C4-2B (cell line): Measurements from ENCODE around the gene SYNE4.

Source experiments
- H3K27ac ChIP-seq: fragments of 450-650 bp; 2 replicates; pipeline ENCODE4 v1.5.1; 2017
- CTCF ChIP-seq: fragments of 450-650 bp; conservative IDR thresholded peaks from 2 replicates; pipeline ENCODE4 v1.5.1; 2017; ENCODE audit warnings: mild to moderate bottlenecking
- ZFX ChIP-seq: fragments of 450-650 bp; IDR thresholded peaks from 2 replicates; pipeline ENCODE4 v1.6.1; 2017

SYNE4 gene

GRCh38 chr19:35975608-35976214 is 32.9 kb downstream of the SYNE4 start:
- no peak overlapping the region for H3K27ac ChIP-seq
- TF ChIP-seq CTCF (no peak), ZFX (no peak)

- TF ChIP-seq CTCF = no peak
- TF ChIP-seq ZFX = no peak
These were observed 35.1 kb downstream of the SYNE4 start for GRCh38 chr19:35973487-35973886.

DNA sequence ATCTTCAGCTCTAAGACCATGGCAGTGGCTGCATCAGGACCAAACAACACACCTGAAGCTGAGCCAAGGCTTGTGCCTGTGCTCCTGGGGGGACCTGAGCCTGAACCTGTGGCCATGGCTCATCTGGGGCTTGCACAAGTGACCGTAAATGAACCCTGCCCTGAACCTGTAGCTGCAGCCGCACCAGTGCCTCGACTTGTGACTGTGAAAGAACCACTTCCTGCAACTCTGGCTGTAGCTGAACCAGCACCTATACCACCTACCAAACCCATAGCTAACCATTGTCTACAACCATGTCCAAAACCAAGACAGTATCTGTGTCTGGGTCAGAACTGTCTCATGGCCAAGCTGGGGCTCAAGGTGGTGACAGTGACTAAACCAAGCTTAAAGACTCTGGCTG is 41.8 kb downstream of the SYNE4 start:
- TF ChIP-seq ZFX = no peak
- TF ChIP-seq CTCF = no peak
- no peak overlapping the region for H3K27ac ChIP-seq

More at GRCh38 chr19:35973487-35973886, 35.1 kb downstream of the SYNE4 start:
- H3K27ac ChIP-seq = no peak overlapping the region

DNA sequence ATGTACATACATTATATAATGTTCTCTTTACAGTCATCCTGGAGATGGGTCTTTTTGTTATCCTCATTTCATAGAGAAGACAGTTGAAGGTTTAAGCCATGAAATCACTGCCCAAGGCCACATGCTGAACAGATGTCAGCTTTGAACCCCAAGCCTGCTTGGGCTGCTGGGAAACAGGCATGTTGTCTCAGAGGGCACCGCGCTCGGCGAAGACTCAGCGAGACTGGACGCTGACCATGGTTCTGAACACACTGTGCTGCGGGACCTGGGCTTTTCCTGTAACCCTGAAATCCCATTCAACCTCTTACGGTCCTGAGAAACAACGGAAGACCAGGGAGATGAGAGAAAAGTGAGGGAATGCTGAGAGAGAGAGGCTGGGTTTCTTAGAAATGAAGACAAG is 45.1 kb downstream of the SYNE4 start:
- TF ChIP-seq ZFX (no peak), CTCF (no peak)
- H3K27ac ChIP-seq = no peak overlapping the region

DNA sequence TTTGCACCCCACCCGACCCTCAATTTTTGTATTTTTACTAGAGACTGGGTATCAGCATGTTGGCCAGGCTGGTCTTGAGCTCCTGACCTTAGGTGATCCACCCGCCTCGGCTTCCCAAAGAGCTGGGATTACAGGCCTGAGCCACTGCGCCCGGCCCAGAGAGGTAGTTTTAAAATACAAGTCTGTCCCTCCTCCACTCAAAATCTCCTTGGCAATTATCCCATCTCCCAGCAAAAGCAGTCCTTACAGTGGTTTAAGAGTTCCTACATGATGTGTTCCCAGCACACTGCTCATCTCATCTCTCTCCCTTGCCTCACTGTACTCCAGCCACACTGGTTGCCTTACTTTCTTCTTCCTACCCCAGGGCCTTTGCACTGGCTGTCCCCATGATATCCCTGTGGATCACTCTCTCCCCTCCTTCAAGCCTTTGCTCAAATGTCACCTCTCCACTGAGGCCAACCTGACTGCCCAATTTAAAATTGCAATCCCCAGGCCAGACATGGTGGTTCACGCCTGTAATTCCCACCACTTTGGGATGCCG is 48.1 kb downstream of the SYNE4 start:
- TF ChIP-seq CTCF (no peak), ZFX (no peak)

DNA sequence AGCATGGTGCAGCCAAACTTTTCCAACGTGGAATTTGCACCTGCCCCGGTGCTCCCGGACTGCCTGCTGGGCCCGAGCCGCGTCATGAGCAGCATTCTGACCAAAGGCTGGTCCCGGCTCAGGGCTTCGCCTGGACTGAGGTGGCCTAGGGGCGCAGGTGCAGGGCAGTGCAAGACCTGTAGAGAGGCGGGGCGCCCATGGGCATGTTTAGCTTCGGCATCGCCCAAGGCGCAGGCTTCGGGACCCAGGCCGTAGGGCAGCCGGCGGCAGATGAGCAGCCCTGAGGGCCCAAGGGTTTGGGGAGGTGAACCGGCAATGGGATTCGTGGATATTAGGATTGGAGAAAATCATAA is 48.7 kb downstream of the SYNE4 start:
- TF ChIP-seq CTCF (no peak), ZFX (no peak)
- no peak overlapping the region for H3K27ac ChIP-seq

More for the DNA sequence above, 48.1 kb downstream of the SYNE4 start:
- H3K27ac ChIP-seq = no peak overlapping the region

GRCh38 chr19:35959040-35959967 is 49.3 kb downstream of the SYNE4 start:
- no peak overlapping the region for H3K27ac ChIP-seq
- no peak for TF ChIP-seq ZFX
- no peak; the same call in 1 of the 2 replicates for TF ChIP-seq CTCF
